ENCODE results near the gene ATP5IF1. TPM values are rescaled to one million over a fixed set of nuclear protein-coding genes. Genes with fewer than 3 reads are reported as not detected.

The ATP5IF1 gene
- total and polyA plus RNA-seq, 10 of the 15 experiments (the other 5 are each of a cell fraction or from before 2014, with no cell fraction given) = 253 to 1,210 (median 418) TPM

- TF ChIP-seq SKIL (IDR thresholded peaks at IDR 0.05; ENCODE audit: low read depth, poor library complexity, severe bottlenecking) (no peak), ZNF274 (IDR thresholded peaks at IDR 0.05; ENCODE audit: insufficient read depth, insufficient read length) (no peak), NFXL1 (IDR thresholded peaks at IDR 0.05; ENCODE audit: borderline replicate concordance) (no peak), RB1 (IDR thresholded peaks at IDR 0.05; ENCODE audit: borderline replicate concordance) (peak; percentile 85; the same call in 1 of the 2 replicates), MTA2 (IDR thresholded peaks at IDR 0.05; ENCODE audit: low read depth) (no peak), ASH2L (IDR thresholded peaks at IDR 0.05; ENCODE audit: borderline replicate concordance, low read depth) (no peak), CEBPZ (IDR thresholded peaks at IDR 0.05; ENCODE audit: low read depth, low read length) (peak; percentile 82), MXI1 (IDR thresholded peaks at IDR 0.05; ENCODE audit: low read depth, low read length) (0 out of 2 replicates have a peak, but pooled peaks have one; percentile 15), PAX8 (IDR thresholded peaks at IDR 0.05) (peak; percentile 65; the same call in 1 of the 2 replicates), NFYB (IDR thresholded peaks at IDR 0.05; ENCODE audit: insufficient read depth, low read depth, low read length) (peak; percentile 99), ATF7 (IDR thresholded peaks at IDR 0.05; ENCODE audit: low read depth) (peak; percentile 35; the same call in 1 of the 2 replicates), TARDBP (IDR thresholded peaks at IDR 0.05; ENCODE audit: borderline replicate concordance) (peak; percentile 20; the same call in 1 of the 2 replicates), SIX5 (IDR thresholded peaks at IDR 0.05; ENCODE audit: low read depth, low read length, severe bottlenecking) (no peak), BCL11A (IDR thresholded peaks at IDR 0.05; ENCODE audit: low read depth, low read length) (no peak), NFYA (IDR thresholded peaks at IDR 0.05; ENCODE audit: borderline replicate concordance, low read depth, low read length) (peak; percentile 65), IKZF2 (IDR thresholded peaks at IDR 0.05) (0 out of 4 replicates have a peak, but pooled peaks of 1 of the 2 experiments have one; percentile 50), ZNF687 (IDR thresholded peaks at IDR 0.05) (peak; percentile 72), RAD51 (IDR thresholded peaks at IDR 0.05) (no peak), IRF3 (IDR thresholded peaks at IDR 0.05) (peak; percentile 94)
Observed at GRCh38 chr1:28235755-28236655, at the start of gene ATP5IF1 (continued).
